Measurements from ENCODE around the gene EIF4G1.

DNA sequence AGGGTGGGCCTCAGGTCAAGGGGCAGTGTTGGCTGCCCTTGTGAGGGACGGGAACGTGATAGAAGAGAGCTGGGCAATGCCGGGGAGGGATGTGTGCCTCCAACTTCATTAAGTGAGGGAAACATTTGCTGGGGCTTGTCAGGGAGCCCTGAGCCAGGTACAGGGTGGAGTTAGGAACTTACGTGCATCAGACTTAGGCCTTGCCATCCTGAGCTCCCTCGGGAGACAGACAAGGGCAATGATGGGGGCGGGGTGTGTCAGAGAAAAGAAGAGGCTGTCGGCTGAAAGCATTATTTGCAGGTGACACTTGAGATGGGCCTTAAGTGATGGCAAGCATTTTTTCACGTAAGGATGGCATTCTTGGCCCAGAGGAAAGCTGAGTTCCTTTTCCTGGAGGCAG lies 24.6 kb downstream of the EIF4G1 start:
- TF ChIP-seq USF2 (IDR thresholded peaks at IDR 0.05; ENCODE audit: low read length) (no peak), CTCF (IDR thresholded peaks at IDR 0.05; ENCODE audit: control extremely low read depth in 1 of 3, insufficient read depth in 1 of 3, low read depth in 1 of 3, low read length in 3 of 3) (no peak), SAP30 (IDR thresholded peaks at IDR 0.05; ENCODE audit: insufficient read depth, insufficient replicate concordance, low read length) (no peak), EZH2 (IDR thresholded peaks at IDR 0.05; ENCODE audit: low read depth, low read length, severe bottlenecking) (no peak), RAD21 (IDR thresholded peaks at IDR 0.05 in 1 of 2, conservative IDR thresholded peaks at IDR 0.05 in 1 of 2; ENCODE audit: low read depth in 2 of 2, low read length in 2 of 2) (no peak), POLR2A (IDR thresholded peaks at IDR 0.05; ENCODE audit: control extremely low read depth in 1 of 2, low read depth in 2 of 2, low read length in 2 of 2) (no peak), TBP (IDR thresholded peaks at IDR 0.05; ENCODE audit: low read depth, low read length) (no peak), POLR2AphosphoS5 (IDR thresholded peaks at IDR 0.05; ENCODE audit: low read depth, low read length) (no peak)

Data from H1 (cell line).